ENCODE measurements around the gene KIR2DL1.

DNA sequence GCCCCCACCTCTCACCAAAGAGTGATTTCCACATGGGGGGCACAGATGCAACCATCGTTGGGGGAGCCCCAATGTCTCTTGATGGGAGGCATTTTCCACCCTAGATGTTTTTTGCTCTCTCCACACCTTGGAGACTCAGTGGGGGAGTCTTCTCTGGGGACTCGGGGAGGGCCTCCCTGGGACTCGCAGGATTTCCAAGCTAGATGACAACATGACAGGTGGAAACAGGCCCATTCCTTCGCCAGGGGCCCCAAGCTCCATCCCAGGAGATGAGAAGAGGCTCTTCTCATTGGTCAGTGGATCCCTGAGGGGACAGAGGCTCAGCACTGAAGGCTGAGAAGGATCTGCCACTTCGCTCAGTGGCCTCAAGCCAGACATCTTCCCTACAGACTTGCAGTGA is 21.1 kb downstream of the KIR2DL1 start:
- TF ChIP-seq EZH2 (IDR thresholded peaks at IDR 0.05; ENCODE audit: borderline replicate concordance, low read depth, low read length) (no peak), HDAC1 (IDR thresholded peaks at IDR 0.05) (no peak), TCF3 (CRISPR knock-in tag; IDR thresholded peaks at IDR 0.05) (no peak), NFYB (IDR thresholded peaks at IDR 0.05; ENCODE audit: extremely low read depth, insufficient read length) (no peak), MEIS2 (IDR thresholded peaks at IDR 0.05; ENCODE audit: partially characterized antibody) (no peak), CHD1 (IDR thresholded peaks at IDR 0.05; ENCODE audit: low read length) (no peak), POLR2A (conservative IDR thresholded peaks at IDR 0.05) (no peak), ZC3H8 (IDR thresholded peaks at IDR 0.05) (no peak), SP2 (IDR thresholded peaks at IDR 0.05; ENCODE audit: extremely low read depth, low read depth, low read length, poor library complexity, severe bottlenecking) (no peak)
- TF ChIP-seq, protein P1, sequence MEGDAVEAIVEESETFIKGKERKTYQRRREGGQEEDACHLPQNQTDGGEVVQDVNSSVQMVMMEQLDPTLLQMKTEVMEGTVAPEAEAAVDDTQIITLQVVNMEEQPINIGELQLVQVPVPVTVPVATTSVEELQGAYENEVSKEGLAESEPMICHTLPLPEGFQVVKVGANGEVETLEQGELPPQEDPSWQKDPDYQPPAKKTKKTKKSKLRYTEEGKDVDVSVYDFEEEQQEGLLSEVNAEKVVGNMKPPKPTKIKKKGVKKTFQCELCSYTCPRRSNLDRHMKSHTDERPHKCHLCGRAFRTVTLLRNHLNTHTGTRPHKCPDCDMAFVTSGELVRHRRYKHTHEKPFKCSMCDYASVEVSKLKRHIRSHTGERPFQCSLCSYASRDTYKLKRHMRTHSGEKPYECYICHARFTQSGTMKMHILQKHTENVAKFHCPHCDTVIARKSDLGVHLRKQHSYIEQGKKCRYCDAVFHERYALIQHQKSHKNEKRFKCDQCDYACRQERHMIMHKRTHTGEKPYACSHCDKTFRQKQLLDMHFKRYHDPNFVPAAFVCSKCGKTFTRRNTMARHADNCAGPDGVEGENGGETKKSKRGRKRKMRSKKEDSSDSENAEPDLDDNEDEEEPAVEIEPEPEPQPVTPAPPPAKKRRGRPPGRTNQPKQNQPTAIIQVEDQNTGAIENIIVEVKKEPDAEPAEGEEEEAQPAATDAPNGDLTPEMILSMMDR (IDR thresholded peaks at IDR 0.05 in 2 of 3, conservative IDR thresholded peaks at IDR 0.05 in 1 of 3; ENCODE audit: insufficient read depth in 2 of 3, low read depth in 1 of 3, low read length in 3 of 3) = no peak
- TF ChIP-seq, protein P2, sequence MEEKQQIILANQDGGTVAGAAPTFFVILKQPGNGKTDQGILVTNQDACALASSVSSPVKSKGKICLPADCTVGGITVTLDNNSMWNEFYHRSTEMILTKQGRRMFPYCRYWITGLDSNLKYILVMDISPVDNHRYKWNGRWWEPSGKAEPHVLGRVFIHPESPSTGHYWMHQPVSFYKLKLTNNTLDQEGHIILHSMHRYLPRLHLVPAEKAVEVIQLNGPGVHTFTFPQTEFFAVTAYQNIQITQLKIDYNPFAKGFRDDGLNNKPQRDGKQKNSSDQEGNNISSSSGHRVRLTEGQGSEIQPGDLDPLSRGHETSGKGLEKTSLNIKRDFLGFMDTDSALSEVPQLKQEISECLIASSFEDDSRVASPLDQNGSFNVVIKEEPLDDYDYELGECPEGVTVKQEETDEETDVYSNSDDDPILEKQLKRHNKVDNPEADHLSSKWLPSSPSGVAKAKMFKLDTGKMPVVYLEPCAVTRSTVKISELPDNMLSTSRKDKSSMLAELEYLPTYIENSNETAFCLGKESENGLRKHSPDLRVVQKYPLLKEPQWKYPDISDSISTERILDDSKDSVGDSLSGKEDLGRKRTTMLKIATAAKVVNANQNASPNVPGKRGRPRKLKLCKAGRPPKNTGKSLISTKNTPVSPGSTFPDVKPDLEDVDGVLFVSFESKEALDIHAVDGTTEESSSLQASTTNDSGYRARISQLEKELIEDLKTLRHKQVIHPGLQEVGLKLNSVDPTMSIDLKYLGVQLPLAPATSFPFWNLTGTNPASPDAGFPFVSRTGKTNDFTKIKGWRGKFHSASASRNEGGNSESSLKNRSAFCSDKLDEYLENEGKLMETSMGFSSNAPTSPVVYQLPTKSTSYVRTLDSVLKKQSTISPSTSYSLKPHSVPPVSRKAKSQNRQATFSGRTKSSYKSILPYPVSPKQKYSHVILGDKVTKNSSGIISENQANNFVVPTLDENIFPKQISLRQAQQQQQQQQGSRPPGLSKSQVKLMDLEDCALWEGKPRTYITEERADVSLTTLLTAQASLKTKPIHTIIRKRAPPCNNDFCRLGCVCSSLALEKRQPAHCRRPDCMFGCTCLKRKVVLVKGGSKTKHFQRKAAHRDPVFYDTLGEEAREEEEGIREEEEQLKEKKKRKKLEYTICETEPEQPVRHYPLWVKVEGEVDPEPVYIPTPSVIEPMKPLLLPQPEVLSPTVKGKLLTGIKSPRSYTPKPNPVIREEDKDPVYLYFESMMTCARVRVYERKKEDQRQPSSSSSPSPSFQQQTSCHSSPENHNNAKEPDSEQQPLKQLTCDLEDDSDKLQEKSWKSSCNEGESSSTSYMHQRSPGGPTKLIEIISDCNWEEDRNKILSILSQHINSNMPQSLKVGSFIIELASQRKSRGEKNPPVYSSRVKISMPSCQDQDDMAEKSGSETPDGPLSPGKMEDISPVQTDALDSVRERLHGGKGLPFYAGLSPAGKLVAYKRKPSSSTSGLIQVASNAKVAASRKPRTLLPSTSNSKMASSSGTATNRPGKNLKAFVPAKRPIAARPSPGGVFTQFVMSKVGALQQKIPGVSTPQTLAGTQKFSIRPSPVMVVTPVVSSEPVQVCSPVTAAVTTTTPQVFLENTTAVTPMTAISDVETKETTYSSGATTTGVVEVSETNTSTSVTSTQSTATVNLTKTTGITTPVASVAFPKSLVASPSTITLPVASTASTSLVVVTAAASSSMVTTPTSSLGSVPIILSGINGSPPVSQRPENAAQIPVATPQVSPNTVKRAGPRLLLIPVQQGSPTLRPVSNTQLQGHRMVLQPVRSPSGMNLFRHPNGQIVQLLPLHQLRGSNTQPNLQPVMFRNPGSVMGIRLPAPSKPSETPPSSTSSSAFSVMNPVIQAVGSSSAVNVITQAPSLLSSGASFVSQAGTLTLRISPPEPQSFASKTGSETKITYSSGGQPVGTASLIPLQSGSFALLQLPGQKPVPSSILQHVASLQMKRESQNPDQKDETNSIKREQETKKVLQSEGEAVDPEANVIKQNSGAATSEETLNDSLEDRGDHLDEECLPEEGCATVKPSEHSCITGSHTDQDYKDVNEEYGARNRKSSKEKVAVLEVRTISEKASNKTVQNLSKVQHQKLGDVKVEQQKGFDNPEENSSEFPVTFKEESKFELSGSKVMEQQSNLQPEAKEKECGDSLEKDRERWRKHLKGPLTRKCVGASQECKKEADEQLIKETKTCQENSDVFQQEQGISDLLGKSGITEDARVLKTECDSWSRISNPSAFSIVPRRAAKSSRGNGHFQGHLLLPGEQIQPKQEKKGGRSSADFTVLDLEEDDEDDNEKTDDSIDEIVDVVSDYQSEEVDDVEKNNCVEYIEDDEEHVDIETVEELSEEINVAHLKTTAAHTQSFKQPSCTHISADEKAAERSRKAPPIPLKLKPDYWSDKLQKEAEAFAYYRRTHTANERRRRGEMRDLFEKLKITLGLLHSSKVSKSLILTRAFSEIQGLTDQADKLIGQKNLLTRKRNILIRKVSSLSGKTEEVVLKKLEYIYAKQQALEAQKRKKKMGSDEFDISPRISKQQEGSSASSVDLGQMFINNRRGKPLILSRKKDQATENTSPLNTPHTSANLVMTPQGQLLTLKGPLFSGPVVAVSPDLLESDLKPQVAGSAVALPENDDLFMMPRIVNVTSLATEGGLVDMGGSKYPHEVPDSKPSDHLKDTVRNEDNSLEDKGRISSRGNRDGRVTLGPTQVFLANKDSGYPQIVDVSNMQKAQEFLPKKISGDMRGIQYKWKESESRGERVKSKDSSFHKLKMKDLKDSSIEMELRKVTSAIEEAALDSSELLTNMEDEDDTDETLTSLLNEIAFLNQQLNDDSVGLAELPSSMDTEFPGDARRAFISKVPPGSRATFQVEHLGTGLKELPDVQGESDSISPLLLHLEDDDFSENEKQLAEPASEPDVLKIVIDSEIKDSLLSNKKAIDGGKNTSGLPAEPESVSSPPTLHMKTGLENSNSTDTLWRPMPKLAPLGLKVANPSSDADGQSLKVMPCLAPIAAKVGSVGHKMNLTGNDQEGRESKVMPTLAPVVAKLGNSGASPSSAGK (IDR thresholded peaks at IDR 0.05) = no peak

All from K562 (cell line).